Measurements from ENCODE around the gene ZNF628.

- TF ChIP-seq CTCF (conservative IDR thresholded peaks at IDR 0.05; ENCODE audit: low read length) = no peak
- no peak for TF ChIP-seq EZH2phosphoT487 (IDR thresholded peaks at IDR 0.05; ENCODE audit: borderline replicate concordance)
Measured at GRCh38 chr19:55519451-55520311, 43.3 kb downstream of the ZNF628 start.
